ENCODE data around the gene YIF1B.

The YIF1B gene

DNA sequence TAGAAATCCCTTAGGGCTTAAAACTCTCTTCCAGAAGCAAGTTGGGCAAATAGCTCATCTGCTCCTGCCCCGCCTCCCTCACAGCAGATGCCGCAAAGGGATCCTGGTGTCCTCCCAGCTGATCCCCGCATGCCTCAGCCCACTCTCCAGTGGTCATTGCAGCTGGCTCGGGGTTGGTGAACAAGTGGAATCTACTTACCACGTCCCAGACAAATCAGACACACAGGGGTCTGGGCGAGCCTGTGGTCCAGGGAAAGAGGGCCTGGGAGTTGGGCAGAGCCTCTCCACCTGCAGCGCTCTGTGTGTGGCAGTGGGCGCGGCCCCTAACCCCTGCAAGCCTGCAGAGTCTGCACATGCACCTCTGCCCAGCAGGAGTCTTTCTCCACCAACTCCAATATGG, 22.5 kb downstream of the YIF1B start:
- H3K4me3 ChIP-seq (ENCODE audit: low read depth, low read length): no peak overlapping the region
- no peak for DNase-seq (ENCODE audit: low read depth)
- TF ChIP-seq MAX (IDR thresholded peaks at IDR 0.05; ENCODE audit: low read depth, low read length) (no peak), MYC (IDR thresholded peaks at IDR 0.05; ENCODE audit: low read depth, low read length) (no peak), CTCF (IDR thresholded peaks at IDR 0.05; ENCODE audit: low read depth, low read length) (no peak)

DNA sequence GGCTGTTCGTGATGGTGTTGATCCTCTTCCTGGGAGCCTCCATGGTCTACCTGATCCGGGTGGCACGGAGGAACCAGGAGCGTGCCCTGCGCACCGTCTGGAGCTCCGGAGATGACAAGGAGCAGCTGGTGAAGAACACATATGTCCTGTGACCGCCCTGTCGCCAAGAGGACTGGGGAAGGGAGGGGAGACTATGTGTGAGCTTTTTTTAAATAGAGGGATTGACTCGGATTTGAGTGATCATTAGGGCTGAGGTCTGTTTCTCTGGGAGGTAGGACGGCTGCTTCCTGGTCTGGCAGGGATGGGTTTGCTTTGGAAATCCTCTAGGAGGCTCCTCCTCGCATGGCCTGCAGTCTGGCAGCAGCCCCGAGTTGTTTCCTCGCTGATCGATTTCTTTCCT, 23.9 kb downstream of the YIF1B start:
- TF ChIP-seq MYC (IDR thresholded peaks at IDR 0.05; ENCODE audit: low read depth, low read length) (no peak), MAX (IDR thresholded peaks at IDR 0.05; ENCODE audit: low read depth, low read length) (no peak), CTCF (IDR thresholded peaks at IDR 0.05; ENCODE audit: low read depth, low read length) (no peak), POLR2A (IDR thresholded peaks at IDR 0.05; ENCODE audit: extremely low read depth, insufficient read length) (no peak)
- H3K4me3 ChIP-seq (ENCODE audit: low read depth, low read length): no peak overlapping the region
- no peak for DNase-seq (ENCODE audit: low read depth)

DNA sequence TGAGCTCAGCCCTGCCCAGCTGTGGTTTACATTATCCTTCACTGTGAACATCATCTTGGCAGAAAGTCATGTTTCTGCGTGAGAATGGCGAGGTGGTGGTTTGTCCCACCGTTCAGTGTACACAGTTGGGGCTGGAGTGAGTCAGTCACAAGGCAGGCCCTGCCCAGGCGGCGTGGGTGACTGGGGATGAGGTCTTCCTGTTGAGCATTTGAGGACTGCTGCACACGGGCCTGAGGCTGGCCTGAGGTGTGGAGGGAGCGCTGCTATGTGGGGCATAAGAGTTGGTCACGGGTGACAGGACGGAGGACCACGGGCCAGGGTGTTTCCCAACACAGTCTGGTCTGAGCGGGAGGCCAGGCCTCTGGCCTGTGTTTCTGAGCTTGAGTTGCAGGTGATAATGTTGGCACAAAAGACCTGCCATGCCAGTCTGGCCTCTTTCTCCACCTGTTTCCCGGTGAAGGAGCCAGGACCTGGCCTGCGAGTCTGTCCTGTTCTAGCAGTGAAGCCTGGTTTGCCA, 25.1 kb downstream of the YIF1B start:
- TF ChIP-seq MAX (IDR thresholded peaks at IDR 0.05; ENCODE audit: low read depth, low read length) (no peak), CTCF (IDR thresholded peaks at IDR 0.05; ENCODE audit: low read depth, low read length) (no peak), MYC (IDR thresholded peaks at IDR 0.05; ENCODE audit: low read depth, low read length) (no peak), POLR2A (IDR thresholded peaks at IDR 0.05; ENCODE audit: extremely low read depth, insufficient read length) (no peak)
- no peak overlapping the region for H3K4me3 ChIP-seq (ENCODE audit: low read depth, low read length)
- no peak for DNase-seq (ENCODE audit: low read depth)

- TF ChIP-seq CTCF (IDR thresholded peaks at IDR 0.05; ENCODE audit: low read depth, low read length): no peak
- no peak for TF ChIP-seq MAX (IDR thresholded peaks at IDR 0.05; ENCODE audit: low read depth, low read length)
- no peak for TF ChIP-seq MYC (IDR thresholded peaks at IDR 0.05; ENCODE audit: low read depth, low read length)
- TF ChIP-seq POLR2A (IDR thresholded peaks at IDR 0.05; ENCODE audit: extremely low read depth, insufficient read length): no peak
- DNase-seq (ENCODE audit: low read depth): no peak
- H3K4me3 ChIP-seq (ENCODE audit: low read depth, low read length): no peak overlapping the region
These were observed 25.8 kb downstream of the YIF1B start for GRCh38 chr19:38289955-38290354.

DNA sequence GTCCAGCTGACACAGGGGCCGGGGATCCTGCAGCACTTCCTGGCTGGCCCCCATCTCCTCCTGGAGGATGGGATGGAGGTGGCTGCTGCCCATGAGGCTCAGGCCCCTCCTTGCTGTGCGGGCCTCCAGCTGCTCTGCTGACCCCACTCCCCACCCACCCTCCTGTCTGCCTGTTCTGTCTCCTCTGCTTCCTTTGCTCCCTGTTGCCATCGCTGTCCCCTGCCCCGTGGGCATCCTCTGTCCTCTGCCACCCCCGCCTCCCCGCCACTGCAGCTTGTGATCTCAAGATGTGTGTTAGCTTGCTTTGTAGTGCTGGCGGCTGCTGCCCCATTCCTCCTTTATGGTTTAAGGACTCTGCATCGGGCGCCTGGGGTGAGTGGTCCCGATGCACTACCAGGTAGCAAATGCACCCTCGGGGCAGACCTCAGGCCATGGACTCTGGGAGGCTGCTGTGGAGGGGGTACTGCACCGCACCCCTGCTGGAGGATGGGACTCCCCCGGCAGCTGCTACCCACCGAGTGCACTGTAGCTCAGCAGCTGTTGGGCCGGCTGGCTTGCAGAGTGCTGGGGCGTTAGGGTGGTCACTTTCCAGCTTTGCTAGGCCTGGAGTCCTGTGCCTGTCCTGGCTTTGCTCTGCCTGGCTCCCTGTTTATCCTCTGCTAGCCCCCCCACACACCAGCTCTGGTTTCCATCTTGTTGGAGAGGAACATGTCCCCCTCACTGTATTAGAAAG, 27.5 kb downstream of the YIF1B start:
- TF ChIP-seq MYC (IDR thresholded peaks at IDR 0.05; ENCODE audit: low read depth, low read length) (no peak), POLR2A (IDR thresholded peaks at IDR 0.05; ENCODE audit: extremely low read depth, insufficient read length) (no peak), CTCF (IDR thresholded peaks at IDR 0.05; ENCODE audit: low read depth, low read length) (no peak), MAX (IDR thresholded peaks at IDR 0.05; ENCODE audit: low read depth, low read length) (no peak)
- H3K4me3 ChIP-seq (ENCODE audit: low read depth, low read length): no peak overlapping the region
- no peak for DNase-seq (ENCODE audit: low read depth)
